Myocyte (in vitro differentiated cells): ENCODE data around the gene ASPDH. TPM values are rescaled to one million over a fixed set of nuclear protein-coding genes. Genes with fewer than 3 reads are reported as not detected.
A peak's percentile ranks its signal among the peaks of the same experiment; 100 is the strongest.

ENCODE experiments used
- DNase-seq: peaks from one replicate; pipeline ENCODE4 v3.0.0-alpha.2; 2012; ENCODE audit warnings: low read depth
- polyA plus RNA-seq: library from polyadenylated mRNA; unstranded; fragments of >200 nt; gene quantifications from one replicate; pipeline ENCODE4 v1.2.1, GENCODE V29; 2012; ENCODE audit warnings: missing spikeins
- total RNA-seq: library from RNA; depleted of rRNA; stranded (reverse); fragments of >200 nt; gene quantifications from 2 replicates; pipeline ENCODE4 v1.2.3, GENCODE V29; 2014

ASPDH gene
- not detected in 2 replicates for total RNA-seq
- polyA plus RNA-seq, result 0.45 TPM

DNA sequence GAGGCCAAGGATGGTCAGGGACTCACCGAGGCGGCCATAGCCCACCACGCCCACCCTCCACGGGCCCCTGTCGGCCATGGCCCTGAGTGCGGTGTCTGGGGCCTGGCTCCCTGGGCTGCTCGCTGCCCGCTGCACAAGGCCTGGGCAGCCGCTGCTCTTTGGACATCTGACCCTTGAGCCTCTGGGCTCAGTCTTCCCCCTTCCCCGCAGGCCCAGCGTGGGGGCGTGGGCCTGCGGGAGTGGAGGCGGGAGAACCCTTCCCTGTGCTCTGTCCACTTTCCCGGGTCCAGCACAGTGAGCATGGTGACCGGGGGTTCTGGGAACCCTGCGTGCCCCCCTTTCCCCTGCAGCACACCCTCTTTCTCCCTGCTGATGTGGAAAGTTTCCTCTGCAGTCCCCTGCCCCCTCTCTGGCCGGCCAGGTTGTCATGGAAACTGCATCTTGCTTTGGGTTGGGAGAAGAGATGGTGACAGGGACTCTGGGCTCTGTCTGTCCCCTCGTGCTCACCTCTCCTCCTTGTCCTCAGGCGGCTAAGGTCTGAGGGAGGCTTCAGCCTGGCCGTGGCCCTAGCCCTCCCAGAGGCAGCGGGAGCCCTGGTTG is at the start of gene ASPDH:
Gene ASPDH (minus strand): TSS at position 168 of the 600 bp plus-strand sequence. CDS start 90 bp downstream, at position 78.
- DNase-seq, result no peak

DNA sequence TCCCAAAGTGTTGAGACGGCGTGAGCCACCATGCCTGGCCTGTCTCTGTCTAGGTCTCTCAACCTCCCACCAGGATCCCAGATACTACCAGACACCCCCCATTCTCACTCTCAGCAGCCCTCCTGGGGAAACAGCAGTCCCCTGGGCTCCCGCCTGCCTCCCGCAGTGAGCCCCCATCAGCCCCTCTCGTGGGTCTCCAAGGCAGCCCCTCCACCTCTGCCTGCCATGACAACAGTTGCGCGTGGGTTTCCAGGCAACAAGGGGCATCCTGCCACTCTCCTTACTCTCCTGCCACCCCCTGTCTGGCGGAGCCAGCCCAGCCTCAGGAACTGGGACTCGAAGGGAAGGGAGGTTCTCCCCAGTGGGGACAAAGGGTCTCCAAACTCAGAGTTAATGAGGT is 49.3 kb upstream of the ASPDH start:
- no peak for DNase-seq

DNA sequence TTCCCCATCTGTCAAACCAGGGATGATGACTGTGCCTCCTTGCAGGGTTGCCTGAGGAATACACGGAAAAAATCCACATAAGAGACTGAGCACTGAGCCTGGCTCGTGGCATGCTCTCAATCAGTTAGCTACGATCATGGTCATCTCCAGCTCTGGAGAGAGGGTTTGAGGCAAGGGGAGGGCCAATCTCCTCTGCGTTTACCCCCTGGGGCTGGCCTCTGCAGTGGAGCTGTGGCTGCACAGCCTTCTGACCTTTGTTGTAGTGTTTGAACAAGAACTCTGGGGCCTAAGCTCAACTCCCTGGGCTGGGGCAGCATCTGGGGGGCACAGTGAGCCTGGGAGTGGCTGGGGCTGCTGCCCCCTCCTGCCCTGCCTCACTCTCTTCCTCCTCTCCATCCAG is 48.6 kb upstream of the ASPDH start:
- no peak for DNase-seq

DNA sequence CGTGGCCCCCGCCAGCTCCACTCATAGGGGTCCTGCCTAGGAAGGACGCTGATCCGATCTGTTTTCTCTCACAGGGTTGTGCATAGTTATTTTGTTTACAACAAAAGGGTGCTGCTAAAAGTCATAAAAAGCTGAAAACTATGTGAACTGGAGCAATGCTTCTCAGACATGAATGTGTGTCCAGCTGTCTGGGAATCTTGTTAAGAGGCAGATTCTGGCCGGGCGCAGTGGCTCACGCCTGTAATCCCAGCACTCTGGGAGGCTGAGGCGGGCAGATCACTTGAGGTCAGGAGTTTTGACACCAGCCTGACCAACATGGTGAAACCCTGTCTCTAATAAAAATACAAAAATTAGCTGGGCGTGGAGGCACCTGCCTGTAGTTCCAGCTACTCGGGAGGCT is 45.9 kb upstream of the ASPDH start:
- no peak for DNase-seq

DNA sequence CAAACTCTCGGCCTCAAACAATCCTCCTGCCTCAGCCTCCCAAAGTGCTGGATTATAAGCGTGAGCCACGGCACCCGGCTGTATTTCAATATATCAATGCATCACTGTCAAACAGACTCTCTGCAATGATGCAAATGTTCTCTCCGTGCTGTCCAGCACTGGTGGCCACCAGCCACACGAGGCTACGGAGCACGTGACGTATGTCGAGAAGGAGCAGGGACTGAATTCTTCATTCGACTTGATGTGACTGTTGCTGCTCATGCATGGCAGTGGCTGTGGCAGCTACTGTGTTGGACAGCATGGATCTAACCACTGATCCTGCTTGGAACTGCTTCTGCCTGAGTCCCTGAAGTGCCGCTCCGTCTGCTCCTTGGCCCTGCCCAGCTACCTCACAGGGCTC is 44.7 kb upstream of the ASPDH start:
- no peak for DNase-seq

DNA sequence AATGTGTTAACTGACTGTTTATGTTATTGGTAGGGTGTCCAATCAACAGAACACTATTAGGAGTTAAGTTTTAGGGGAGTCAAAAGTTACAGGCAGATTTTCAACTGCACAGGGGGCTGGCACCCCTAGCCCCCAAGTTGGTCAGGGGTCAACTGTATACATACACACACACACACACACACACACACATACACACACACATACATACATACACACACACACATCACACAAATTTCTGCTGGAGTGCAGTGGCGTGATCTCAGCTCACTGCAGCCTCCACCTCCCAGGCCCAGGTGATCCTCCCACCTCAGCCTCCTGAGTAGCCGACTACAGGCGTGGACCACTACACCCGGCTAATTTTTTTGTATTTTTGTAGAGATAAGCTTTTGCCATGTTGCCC is 44.3 kb upstream of the ASPDH start:
- DNase-seq, result no peak

DNA sequence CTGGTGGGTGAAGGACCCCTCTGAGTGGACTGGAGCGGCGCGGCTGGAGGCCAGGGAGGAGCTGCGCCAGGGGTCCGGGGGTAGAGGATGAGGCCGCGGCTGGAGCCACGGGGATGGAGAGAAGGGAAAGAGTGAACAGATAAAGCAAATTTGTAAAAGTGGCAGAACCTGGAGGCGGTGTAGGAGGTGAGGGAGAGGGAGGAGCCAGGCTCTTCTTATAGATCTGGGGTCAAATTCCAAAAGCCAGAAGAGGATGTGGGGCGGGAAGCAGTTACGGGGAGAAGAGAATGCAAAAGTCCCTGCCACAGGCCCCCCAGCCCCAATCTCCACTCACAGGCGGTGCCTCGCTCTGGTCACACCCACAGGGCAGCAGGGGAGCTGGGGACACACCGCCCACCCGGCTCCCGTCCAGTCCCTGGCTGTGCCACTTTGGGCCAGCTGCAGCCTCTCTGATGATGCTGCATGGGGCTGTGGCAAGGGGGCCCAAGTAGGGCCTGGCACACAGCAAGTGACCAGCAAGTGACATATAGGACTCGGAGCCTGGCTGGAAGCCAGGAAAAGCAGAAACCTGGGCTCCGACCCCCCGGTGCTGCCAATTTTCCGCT is 43.4 kb upstream of the ASPDH start:
- no peak for DNase-seq

DNA sequence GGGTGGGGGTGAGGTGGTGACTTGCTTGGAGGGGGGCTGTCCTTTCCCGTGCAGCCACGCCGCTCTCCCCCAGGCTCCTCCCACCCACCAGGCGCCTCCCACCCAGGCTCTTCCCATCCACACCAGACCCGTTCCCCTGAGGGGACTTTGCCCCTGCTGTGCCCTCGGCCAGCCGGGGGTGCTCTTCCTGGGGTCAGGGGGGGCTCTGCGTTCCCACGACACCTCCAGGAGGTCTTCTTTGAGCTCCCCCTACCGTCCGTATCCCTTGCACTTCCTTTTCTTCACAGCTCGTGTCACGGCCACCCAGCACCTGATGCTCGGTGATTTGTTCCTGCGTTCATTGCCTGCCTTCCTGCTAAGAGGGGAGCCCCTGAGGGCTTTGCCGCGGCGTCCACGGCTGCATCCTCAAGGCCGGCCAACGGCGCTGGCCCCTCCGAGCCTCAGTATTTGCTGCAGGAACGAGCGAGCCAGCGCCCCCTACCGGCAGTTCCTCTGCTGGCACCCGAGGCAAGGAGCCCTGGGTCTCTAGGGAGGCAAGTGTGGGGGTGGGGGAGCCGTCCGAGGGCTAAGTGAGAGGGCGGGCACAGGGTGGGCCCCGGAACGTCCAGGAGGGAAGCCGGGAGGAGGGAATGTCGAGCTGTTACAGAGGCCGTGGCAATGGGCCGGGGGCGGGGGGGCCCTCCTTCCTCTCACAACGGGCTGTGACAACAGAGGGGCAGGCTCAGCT is 42.7 kb upstream of the ASPDH start:
- peak; percentile 73 for DNase-seq

DNA sequence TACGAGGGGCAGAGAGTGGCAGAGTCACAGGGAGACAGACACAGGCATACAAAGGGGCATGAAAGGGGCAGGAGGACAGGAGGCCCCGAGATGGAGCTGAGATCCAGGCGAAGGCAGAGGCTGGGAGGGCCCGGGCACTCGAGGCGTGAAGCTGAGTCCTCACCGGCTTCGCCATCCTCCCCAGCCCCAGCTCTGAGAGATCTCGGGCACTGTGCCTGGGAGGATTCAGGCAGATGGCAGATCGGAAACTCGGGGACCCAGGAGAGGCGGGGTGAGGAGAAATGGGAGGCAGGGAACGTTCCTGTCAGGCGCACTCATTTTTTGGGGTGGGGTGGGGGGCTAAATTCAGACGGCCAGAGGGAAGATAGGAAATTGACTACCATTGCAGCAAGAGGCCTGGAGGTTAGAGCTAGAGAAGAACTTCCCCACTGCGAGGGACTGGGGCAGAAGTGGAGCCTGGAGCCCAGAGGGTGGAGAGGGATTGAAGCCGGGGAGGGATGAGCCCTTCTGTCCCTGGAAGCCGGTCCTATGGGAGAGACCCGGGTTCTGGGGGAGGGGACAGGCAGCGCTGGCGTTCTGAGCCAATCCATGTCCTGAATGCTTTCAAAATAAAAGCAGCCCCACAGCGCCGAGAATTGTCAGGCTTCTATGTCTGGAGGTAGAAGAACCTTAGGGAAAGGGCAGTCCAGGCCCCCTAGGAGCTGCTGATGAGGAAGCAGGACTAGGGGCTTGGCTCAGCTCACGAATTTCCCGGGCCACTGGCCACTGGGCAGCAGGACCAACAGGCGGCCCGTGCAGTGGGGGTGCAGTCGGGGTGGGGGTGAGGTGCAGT is 42.0 kb upstream of the ASPDH start:
- no peak for DNase-seq

DNA sequence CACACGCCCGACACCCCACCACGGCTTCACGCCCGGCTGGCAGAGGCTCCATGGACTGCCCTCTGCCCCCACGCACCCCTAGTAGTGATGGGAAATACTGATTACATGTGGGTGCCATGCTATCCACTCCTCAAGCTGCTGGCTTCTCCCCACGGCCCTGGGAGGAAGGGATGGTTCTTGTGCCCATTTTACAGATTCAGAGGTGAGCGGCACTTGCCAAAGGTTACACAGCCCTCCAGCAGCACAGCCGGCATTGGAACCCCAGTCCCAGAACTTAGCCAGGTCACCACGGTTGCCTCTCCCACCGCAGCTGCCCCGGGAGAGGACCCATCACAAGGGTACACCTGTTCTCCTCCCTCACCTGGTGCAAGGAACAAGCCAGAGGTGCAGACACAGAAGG is 41.3 kb upstream of the ASPDH start:
- no peak for DNase-seq

DNA sequence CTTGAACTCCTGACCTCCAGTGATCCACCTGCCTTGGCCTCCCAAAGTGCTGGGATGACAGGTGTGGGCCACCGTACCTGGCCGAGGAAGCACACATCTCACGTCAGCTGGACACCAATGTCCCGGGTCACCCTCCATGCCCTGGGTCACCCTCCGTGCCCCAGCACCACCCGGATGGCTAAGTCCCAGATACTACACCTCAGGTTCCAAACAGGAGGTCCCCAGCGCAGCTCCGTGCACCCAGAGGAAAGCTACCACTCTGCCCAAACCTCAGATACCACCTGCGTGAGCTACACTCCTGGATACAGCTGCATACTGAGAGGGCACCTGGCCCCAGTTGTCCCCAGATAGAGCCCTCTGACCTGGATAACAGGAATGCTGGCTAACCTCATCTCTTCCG is 40.5 kb upstream of the ASPDH start:
- DNase-seq, result no peak

DNA sequence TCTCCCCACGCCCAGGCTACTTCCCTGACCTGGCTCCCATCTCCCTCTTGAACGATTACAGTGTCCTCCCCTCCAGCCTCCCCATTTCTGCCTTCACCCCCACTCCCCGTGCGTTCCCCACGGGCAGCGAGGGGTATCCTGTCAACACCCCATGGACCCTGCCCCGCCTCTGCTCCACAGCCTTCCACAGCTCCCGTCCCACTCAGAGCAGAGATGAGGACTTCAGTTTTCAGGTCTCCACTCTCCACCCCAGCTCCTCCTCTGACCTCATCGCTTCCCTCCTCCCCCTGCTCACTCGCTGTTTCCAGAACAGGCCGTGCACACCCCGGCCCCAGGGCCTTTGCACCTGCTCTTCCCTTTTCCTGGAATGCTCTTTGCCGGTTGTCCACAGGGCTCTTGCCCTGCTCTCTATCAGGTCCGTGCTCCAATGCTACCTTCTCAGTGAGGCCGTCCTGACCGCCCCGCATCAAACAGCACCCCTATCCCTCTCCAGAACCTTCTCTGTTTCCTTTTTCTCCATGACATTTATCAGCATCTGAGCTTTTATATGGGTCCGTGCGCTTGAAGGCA is 39.5 kb upstream of the ASPDH start:
- no peak for DNase-seq

DNA sequence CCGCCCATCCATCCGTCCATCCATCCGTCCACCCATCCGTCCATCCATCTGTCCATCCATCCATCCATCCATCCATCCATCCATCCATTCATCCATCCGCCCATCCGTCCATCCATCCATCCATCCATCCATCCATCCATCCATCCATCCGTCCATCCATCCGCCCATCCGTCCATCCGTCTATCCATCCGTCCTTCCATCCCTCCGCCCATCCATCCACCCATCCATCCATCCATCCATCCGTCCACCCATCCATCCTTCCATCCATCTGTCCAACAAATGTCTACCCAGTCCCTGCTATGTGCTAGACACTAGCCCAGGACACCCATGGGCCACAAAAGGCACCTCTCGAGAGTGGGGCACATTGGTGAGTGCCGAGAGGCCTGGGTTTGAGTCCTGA is 38.8 kb upstream of the ASPDH start:
- DNase-seq, result no peak

DNA sequence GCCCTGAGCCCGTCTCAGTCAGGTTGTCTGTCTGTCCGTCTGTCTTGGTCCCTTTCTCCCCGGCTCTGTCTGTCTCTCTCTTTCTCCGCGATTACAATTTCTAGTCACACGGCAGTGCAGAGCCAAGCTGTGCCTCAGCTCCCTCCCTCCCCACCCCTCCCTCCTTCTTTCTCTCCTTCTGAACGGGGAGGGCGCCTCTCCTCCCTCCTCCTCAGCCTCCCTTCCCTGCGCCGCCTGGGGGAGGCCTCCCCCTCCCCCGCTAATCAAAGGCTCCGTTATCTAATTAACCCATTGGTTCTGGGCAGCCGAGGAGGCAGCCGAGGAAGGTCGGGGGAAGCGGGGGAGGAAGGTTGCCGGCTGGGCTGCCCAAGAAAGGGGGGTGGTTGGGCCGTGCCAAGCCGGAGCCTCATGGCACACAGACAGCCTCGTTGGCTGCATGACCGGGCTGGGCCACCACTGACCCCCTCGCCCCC is 38.0 kb upstream of the ASPDH start:
- no peak for DNase-seq

DNA sequence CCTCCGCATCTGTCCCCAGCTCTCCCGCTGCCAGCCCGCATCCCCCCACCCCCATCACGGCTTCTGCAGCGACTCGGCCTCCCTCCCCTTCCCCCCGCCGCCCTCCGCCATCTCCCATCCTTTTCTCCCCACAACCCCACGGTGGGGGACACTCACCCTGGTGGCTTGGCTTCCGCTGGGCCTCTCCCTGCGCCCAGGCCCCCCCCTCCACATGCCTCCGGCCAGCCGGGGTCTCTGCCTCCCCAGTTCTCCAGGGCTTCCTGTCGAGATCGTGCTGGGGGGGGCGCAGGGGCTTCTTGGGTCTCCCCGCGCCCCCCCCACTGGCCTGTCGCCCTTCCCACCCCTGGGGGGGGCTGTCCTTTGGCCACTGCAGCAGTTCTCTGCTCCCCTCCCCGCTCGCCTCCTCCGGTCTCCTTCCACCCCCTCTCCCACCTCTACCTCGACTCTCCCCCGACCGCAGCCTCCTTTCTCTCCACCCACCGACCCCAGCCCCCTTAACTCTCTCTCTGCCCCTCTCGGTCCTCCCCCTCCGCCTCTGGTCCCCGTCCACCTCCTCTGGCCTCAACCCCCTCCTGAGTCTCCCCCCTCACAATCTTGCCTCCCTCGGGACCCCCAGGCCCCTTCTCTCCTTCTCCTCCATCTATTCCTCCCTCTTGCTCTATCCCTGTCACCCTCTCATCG is 37.5 kb upstream of the ASPDH start:
- no peak for DNase-seq

DNA sequence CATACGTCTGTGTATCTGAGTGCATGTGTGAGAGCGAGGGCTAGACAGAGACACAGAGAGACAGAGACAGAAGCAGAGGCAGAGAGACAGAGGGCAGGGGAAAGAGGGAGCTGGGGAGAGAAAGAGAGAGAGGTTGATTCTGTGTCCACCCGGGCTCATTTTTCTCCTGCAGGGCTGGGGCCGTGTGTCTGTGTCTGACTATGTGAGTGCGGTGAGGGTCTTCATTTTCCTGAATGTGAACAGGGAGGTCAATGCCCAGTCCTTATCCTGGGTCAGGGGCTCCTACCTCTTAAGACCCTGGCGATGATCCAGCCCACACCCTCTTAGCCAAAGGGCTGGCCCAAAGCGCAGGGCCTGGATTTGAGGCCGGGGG is 36.9 kb upstream of the ASPDH start:
- no peak for DNase-seq

DNA sequence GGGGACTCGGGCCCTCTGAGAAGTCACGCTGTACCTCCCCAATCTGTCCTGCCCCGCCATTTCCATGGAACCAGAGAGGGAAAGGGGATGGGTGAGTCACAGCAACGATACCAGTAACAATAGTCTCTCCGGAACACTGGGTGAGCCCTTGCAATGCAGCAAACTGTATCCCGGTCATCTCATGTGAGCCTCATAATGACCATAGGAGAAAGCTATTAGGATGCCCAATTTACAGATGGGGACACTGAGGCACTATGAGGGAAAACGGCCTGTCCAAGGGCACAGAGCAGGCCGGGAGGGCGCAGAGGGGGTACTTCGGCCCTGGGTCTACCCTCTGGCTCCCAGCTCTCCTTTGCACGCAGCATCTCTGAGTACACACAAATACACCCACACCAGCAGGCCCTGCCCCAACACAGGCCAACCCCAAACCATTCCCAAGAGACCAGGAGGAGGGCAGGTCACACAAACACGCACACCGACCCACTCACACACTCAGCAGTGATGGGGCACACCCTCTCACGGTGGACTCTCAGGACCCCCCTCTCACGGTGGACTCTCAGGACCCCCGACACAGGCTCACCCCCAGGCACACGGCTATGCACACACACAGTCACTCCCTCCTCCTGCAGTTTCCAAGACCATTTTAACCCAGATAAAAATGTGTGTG is 36.3 kb upstream of the ASPDH start:
- no peak for DNase-seq

DNA sequence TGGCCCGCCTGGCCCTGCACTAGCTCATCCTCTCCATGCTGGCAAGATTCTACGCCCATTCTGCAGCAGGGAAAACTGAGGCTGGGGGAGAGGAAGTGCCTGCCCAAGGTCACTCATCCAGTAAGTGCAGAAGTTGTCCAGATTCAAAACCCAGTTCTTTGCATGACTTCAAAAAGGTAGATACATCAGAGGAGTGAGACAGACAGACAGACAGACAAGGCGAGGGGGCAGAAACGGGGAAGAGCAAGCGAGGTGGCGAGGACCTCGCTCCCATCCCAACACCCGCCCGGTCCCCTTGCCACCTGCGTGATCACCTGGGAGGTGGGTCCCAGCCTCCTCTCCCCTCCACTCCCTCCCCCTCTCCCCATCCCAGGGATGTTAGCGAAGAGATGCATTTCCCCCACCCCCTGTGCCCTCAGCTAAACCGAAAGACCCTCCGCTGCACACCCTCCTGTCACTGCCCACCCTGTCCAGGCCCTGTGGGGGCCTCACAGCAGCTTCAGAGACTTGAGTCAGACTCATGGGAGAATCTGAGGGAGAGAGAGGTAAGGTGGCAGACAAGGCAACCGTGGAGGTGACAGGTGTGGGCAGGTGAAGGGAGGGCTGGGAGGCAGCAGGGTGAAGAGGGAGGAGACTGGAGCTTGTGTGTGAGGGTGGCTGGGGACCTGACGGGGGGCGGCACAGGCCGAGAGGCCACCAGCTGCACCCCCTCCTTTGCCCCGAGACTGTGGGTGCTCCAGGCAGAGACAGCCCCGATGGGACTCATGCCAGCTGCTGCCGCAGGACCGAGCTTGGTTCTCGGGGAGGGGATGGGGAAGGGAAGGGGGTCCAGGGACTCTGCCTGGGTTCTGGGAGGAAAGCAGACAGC is 35.6 kb upstream of the ASPDH start:
- DNase-seq, result no peak
